Amygdala (tissue), 56 donors: Measurements from ENCODE around the gene PAQR3.
A peak's percentile ranks its signal among the peaks of the same experiment; 100 is the strongest.

Experiments used
- DNase-seq, 56 donors: peaks; one replicate each; lab custom pipeline; 2025; lab: John Stamatoyannopoulos, UW

Gene PAQR3, protein sequence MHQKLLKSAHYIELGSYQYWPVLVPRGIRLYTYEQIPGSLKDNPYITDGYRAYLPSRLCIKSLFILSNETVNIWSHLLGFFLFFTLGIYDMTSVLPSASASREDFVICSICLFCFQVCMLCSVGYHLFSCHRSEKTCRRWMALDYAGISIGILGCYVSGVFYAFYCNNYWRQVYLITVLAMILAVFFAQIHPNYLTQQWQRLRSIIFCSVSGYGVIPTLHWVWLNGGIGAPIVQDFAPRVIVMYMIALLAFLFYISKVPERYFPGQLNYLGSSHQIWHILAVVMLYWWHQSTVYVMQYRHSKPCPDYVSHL

DNA sequence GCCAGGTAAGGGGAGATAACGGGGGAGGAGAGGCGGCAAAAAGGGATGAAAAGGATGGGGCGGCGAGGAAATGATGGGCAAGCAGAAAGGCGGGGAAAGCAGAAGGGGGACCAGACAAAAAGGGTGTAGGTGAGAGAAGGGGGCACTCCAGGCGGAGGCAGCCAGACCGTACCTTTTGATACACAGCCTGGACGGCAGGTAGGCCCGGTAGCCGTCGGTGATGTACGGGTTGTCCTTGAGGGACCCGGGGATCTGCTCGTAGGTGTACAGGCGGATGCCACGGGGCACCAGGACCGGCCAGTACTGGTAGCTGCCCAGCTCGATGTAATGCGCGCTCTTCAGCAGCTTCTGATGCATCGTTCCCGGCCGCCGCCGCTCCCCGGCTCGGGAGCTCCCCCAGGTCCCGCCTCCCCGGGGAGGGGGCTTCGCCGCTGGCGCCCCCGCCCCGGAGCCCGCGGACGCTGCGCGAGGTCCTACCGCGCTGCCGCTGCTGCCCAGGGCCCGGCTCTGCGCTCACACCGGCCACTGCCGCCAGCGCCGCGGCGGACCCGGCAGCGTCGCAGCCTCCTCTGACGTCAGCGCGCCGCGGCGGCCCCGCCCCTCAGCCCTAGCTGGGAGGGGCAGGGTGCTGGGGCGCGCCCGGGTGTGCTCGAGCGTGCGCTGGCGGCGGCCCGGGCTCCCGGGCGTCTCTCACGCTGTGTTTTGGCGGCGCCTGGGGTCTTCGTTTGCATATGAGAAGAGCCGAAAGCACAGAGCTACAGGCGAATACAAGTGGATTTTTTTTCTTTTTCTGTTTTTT, at the start of gene PAQR3:
Gene PAQR3 (minus strand): TSS at position 571 of the 799 bp plus-strand sequence. CDS start 214 bp downstream, at position 357.
- DNase-seq: peak in 55 of 56 donors; percentile 4 to 88 (median 61)

DNA sequence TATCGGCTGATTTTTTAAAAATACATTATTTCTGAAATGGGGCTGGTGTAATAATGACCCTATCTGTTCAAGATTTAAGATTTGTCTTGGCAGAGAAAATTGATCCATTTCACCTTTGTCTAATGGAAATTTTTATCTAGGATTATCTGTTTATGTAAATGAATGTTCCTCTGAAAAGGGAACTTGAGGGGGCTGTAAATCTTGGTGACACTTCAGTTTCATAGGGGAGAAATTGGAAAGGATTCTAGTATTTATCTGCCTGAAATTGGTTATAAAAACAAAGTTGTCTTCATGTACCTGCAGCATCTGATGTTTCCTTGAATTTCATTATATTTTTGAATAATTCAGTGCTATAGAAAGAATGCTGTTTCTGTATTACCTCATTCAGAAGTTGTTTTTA, 48.4 kb upstream of the PAQR3 start:
- DNase-seq: no peak

DNA sequence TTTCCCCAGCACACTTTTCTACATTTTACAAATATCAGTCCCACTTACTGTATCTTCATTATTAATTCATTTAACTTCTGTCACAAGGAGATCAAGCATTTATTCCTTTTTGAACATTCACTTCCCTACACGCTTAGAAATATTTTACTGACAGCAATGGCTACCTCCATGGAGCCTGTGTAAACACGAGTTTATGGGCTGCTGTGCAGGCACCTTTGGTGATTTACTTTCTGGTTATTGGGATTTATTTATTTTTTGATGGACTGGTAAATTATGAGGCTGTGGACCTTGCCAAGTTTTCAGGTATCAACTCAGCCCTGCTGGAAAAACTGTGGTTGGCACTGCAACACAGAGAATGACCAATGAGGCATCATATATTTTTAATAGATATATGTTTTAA, 45.4 kb upstream of the PAQR3 start:
- DNase-seq: no peak

DNA sequence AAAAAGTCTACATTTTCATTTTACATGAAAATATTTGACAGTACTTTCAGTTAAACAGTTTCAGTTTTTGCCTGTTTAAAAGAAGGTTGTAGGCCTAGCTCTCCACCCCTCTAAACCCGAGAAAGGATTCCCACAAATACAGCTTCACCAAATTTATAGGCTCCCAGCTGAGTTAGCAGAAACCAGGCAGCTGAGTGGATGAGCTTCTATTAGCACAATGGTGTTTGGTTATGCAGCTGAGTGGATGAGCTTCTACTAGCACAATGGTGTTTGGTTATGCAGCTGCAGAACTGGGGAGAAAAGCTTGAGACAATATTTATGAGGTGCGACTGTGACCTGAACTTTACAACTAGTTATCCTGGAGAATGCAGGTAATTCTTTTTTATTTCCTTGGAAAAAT, 36.6 kb upstream of the PAQR3 start:
- no peak for DNase-seq

DNA sequence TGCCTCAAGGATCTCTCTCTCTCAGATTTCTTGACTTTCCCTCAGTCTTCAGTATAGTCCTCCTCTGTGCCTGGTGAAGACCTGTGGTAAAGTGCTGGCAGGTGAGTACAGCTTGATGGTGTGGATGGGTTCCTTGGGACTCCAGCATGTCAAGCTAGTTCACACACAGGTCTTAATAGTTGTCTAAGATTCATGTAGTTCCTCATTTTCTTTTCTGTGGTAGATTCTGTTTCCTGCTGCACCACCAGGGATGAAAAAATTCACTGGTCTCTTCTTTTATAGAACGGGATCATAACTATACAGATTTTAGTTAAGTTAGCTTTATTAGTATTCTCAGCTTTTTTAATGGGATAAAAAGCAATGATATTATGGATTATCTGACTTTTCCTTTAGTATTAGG, 32.5 kb upstream of the PAQR3 start:
- no peak for DNase-seq

DNA sequence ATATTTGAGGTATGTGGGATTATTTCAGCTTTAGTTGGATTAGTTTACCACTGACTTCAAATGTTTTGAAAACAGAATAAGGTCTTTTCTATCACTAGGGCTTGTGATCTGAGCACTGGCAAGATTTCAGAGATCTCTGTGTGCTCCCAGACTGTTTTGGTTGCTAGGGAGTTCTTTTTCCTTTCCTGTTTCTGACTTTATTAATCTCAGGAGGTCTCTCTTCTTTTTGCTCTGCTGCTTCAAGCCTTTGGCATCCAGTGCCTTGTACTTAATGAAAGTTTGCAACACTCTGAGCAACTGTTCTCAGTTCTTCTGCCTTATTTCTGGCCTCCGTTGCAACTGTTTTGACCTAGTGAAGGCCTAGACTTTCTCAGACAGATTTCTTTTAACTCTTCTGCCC, 32.1 kb upstream of the PAQR3 start:
- DNase-seq: no peak

DNA sequence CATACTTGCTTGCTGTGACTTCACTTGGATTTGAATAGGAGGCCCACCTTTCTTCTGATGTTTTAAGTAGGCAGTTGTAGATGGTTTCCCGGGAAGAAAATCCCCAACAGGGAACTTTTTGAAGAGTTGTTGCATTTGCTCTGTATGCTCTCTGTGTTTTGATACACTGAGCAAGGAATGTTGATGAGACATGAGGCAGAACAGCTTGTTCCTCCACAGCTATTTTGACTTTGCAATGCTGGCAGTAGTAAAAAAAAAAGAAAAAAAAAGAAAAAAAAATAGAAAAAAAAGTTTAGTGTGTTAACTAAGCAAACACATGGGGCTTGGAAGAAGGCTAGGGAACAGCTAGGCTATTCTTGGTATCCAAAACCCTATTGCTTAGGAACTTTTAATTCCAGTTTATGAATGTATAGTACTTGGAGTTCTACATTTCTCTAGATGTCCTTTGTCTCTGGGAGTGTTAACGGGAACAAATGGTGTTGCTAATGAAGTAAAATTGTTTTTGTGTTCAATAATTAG, 23.4 kb upstream of the PAQR3 start:
- no peak for DNase-seq

DNA sequence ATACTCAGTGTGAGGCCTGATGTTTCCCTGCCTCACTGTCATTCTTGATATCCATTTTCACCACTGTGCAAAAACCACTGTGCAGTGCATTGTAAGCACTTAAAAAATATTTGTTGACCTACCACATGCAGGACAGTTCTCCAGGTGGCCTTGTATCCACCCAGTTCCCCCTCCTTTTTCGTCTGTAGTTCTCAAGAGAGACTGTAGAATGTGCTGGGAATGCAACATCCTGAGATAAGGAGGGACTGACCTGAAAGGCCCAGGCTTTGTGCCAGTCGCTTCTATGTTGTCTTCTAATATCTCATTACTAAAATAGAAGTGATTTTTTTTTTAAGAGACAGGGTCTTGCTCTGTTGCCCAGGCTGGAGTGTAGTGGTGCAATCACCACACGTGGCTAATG, 21.7 kb upstream of the PAQR3 start:
- no peak for DNase-seq

DNA sequence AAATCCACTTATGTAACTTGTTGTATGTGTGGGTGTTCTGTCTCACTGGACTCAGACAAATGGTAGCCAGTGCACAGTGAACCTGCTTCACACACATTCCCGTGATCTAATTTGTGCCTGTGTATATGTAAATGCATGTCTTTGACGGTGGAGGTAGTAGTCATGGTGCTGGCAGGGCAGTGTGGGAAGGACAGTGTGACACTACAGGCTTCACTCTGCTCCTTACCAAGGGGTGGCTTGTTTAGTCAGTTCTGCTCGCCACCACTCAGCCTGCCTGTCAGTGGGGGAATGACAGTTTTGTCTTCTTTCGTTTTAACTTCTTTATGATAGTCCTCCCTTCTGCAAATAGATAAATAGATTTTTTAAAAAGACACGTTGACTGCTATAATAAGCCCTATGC, 17.7 kb upstream of the PAQR3 start:
- DNase-seq: no peak

DNA sequence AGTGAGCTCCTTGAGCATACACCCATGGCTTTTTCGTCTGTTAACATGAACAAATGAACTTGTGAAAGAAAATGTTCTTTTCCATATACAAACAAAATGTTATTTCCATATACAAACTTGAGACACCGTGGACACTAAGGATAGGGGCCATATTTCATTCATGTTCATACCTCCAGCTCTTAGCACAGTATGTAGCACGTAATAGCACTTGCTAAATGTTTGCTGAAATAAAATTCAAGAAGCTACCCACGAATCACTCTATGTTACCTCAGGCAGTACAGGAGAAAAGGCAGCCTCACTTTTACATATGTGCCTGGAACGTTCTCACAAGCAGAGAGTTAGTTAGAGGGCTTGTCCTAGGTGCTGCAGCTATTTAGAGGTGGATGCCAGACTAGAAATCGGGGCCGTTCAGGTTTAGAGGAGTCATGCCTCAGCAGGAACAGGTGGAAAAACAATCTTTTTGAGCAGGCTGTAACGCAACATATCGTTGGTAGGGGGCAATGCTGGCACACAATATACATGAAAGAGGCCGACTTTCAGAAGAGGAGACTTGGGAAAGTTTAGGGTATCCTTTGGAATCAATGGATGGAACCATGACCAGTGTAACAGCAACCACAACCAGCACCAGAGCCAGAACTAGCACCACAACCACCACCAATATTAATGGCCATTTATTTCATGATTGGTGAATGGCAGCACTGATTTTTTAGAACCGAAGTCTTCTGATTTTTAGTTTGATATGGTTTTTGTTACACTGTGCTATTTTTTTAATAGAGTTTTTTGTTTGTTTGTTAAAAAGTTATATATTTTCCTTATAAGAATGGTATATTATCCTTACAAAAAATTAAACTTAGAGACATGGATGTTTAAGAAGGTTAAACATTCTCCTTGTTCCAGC, 14.8 kb upstream of the PAQR3 start:
- DNase-seq: no peak

DNA sequence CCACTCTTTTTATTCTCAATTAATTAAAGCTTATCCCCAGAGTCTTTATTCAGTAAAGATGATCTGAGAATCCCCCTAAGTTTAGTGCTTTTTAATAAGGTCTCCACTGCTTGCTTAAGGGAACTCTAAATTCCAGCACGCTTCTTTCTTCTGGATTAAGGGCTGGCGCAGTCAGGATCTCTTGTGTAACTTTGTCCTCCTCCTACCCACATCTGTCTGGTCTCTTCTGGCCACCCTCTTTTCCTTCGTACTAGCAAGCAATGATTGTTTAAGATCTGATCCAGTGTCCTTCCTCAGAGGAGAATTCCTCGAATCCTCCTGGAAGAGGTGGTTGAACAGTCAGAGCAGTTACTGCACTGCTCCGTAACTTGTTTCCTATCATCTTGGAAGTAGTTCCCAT, 14.0 kb upstream of the PAQR3 start:
- no peak for DNase-seq

DNA sequence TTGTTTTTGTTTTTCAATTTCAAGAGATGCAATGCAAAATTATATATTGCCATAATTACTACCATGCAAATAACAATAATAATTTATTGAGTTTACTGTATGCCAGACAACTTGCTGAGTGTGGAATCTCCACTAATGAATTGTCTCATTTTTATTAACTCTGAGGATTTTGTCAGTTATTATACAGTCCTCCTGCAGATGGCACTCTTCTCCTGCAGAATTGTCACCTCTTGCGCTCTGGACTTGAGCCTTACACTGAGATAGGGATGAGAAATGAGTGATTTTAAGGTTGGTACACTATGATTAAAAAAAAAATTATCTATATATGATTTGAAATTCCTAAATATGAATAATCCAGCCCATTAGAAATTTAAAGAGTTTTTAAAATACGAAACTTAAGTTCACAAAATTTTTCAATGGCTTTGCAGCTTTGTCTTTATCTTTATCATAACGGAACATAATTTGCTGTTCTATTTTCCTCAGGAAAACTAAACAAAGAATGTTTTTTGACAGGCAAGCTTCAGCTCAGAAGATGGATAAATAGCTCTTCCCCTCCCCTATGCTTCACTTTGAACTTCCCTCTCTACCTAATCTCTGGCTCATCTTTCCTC, 12.7 kb upstream of the PAQR3 start:
- peak in 7 of 56 donors; percentile 4 to 61 (median 9) for DNase-seq

DNA sequence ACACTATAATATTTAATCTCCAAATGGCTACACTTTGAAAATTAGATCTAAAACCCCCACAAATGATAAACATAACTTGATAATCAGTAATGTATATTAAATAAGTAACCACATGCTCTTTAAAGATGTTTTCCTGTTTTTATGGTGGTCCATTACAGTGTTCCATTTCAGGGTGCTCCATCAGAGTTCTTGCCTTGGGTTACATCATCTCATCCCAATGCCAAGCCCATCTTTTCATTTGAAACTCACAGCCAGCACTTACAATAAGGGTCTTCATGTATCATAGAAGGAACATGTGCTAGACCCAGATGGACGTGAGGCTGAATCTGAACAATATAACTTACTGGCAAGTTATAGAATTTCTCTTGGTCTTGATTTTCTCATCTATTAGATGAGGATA, 10.5 kb upstream of the PAQR3 start:
- no peak for DNase-seq

DNA sequence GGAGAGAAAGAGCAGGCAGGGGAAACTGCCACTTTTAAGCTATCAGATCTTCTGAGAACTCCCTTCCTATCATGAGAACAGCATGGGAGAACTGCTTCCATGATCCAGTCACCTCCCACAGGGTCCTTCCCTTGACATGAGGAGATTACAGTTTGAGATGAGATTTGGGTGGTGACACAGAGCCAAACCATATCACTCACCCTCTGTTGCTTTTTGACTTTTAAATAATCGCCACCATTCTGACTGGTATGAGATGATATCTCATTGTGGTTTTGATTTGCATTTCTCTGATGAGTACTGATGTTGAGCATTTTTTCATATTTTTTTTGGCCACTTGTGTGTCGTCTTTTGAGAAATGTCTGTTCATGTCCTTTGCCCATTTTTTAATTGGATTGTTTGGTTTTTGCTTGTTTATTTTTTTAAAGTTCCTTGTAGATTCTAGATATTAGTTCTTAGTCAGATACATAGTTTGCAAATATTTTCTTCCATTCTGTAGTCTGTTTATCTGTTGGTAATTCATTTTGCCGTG, 6.5 kb upstream of the PAQR3 start:
- no peak for DNase-seq

DNA sequence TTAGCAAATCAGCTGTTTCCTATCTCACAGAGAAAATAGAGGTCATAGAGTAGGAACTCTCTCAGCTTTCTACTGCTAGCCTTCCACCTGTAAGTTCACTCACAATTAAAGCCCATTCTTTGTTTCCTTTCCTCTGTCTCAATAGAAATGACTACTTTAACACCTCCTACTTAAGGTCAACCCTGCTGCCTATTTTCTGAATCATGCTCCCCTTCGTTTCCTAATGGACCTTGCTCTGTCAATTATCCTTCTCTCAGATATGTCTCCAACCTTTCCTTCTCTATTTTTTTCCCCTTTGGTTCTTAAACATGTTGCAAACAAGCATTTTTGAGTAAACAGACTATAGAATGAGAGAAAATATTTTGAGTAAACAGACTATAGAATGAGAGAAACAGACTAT, 5.1 kb upstream of the PAQR3 start:
- DNase-seq: no peak

DNA sequence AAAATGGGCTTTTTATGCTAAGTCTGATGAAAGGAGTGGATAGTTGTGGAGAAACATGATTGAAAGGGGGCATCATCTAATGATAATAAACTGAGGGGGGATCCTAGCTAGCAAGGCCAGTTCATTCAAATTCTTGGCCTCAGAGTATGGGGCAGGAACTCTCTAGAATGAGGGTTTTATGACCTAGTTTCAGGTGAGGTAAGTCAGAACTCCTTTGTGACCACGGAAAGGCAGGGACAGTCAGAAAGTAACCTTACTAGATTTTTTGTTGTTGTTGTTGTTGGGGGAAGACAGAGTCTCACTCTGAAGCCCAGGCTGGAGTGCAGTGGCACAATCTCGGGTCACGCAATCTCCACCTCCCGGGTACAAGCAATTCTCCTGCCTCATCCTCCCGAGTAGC, 1.5 kb upstream of the PAQR3 start:
- DNase-seq: no peak

DNA sequence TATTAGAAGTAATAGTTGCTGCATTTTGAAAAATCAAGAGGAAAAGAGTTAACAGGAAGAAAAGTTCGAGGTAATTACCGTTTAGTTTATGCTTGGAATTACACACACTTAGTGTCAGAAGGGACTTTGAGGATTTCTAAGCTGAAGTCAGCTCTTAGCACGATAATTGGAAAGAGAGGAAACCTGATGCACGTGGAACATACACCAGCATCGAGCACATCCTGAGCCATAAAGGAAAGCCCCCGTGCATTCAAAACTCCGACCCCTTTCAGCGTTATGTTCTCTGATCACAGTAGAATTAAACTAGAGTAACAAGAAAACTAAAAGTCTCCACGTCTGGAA, 400 bp upstream of the PAQR3 start:
- no peak for DNase-seq

DNA sequence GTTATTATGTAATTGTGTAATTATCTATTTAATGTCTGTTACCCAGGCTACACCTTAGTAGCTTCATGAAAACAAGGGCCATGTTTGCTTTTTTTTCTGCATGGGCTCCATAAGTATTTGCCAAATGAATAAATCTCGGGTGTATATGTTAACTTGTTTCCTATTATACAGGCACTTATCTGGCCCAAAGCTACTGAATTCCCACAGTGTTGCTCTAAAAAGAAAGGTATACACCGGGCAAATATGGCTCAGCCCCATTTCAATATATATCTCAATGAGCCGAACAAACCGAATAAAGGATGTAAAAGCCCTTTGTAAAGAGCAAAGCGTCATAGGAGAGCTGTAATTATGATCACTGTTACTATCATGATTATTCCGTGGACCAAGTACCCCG, 767 bp downstream of the PAQR3 start:
- DNase-seq: no peak

DNA sequence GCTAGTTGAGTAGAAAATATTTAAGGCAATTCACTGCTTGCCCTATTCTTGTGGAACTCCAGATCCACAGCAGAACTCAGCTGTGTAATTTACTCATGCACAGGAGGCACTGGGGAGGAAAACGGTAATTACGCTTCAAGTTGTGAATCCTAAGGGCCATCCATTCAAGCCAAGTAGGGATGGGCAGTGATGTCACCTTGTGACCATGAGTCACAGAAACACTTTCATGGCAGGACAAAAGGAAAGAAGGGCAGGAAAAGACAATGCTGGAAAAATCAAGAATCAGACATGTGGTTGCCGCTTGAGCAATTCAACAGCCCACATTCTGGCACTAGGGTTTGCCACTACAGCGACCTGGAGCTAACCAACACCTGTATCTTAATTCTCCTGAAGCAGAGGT, 1.4 kb downstream of the PAQR3 start:
- DNase-seq: peak in 2 of 56 donors; percentile 7 to 18

DNA sequence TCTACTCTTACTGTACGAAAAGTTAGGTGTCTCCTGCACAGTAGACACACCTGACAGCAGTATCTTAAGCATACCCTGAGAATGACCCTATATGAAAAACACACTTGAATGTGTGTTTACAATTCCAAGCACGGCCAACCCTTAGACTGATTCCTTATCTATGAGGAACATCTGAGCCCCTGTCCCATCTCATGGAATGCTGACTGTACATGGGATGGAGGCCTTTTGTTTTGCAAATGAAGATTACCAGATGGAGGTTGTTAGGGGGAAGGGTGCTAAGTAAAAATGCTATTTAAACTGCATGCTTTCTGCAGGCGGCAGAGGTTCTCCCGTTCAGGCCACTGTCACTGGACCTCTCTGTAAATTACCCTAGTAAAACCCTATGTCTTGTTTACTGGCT, 2.2 kb downstream of the PAQR3 start:
- no peak for DNase-seq
